BJ (cell line): ENCODE results near the gene CCR7. TPM values are rescaled to one million over a fixed set of nuclear protein-coding genes. Genes with fewer than 3 reads are reported as not detected.

ENCODE experiments used
- CTCF ChIA-PET: fragments of 350-600 bp; formaldehyde crosslinking; extraction: SDS; loops from one replicate; lab custom pipeline; 2021; ENCODE audit warnings: antibody characterized with exemption, inconsistent platforms; lab: Yijun Ruan, JAX
- POLR2A ChIA-PET: fragments of 300-600 bp; sonication (Branson Sonifier 250); formaldehyde crosslinking; extraction: SDS; loops from one replicate; lab custom pipeline; 2021; ENCODE audit warnings: antibody characterized with exemption; lab: Charles Lee
- DNase-seq: peaks from one replicate; pipeline ENCODE4 v3.0.0-alpha.2; 2011; ENCODE audit warnings: low read depth
- H3K27me3 ChIP-seq: 2 replicates; pipeline ENCODE4 v1.6.0; 2011; ENCODE audit warnings: low read length; ENCODE audit not compliant: control insufficient read depth, insufficient read depth
- H3K36me3 ChIP-seq: 2 replicates; pipeline ENCODE4 v1.5.1; 2011; ENCODE audit warnings: low read length; ENCODE audit not compliant: control insufficient read depth, insufficient read depth
- H3K4me3 ChIP-seq: 2 replicates; pipeline ENCODE4 v1.5.1; 2011; ENCODE audit warnings: low read depth, mild to moderate bottlenecking, control low read depth, low read length
- polyA plus RNA-seq: library from polyadenylated mRNA; depleted of rRNA; stranded (reverse); fragments of >200 nt; gene quantifications from 2 replicates; pipeline ENCODE4 v1.2.3, GENCODE V29; 2011
- TF ChIP-seq, protein P1 (sequence below): IDR thresholded peaks from 2 replicates; pipeline ENCODE4 v1.5.1; 2011; ENCODE audit warnings: low read depth, mild to moderate bottlenecking, control low read depth, inconsistent platforms, low read length, moderate library complexity; ENCODE audit not compliant: insufficient read depth

Gene CCR7
- polyA plus RNA-seq, 1 experiment, result 0.45 TPM

DNA sequence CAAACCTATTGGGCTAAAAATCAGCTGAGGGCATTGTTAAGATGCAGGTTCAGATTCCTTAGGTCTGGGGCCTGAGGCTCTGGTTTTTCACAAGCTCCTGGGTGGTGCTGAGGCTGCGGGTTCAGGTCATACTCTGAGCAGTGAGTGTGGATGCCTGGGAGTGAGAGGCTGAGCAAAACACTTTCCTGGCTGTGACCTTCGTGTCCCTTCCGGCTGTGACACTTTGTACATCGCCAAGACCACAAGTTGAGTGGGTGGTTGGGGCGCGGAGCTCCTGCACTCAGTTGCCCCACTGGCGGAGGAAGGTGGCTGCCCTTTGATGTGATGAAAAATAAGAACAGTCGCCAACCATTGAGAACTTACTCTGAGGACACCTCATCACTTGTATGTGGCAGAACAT, 24.8 kb downstream of the CCR7 start:
- H3K27me3 ChIP-seq, result no peaks in the 10 kb centered on the region
- CTCF ChIA-PET, result interaction anchor here (0.9 to 16.8 kb wide), 3 partner anchors 15 to 100 kb away, joined by 3 to 382 read pairs (median 4); no protein-coding TSS in a partner anchor
- H3K4me3 ChIP-seq, result no peak overlapping the region
- TF ChIP-seq, protein P1, sequence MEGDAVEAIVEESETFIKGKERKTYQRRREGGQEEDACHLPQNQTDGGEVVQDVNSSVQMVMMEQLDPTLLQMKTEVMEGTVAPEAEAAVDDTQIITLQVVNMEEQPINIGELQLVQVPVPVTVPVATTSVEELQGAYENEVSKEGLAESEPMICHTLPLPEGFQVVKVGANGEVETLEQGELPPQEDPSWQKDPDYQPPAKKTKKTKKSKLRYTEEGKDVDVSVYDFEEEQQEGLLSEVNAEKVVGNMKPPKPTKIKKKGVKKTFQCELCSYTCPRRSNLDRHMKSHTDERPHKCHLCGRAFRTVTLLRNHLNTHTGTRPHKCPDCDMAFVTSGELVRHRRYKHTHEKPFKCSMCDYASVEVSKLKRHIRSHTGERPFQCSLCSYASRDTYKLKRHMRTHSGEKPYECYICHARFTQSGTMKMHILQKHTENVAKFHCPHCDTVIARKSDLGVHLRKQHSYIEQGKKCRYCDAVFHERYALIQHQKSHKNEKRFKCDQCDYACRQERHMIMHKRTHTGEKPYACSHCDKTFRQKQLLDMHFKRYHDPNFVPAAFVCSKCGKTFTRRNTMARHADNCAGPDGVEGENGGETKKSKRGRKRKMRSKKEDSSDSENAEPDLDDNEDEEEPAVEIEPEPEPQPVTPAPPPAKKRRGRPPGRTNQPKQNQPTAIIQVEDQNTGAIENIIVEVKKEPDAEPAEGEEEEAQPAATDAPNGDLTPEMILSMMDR, result no peak
- POLR2A ChIA-PET, result no interaction called here
- no peak for DNase-seq
- no peaks in the 10 kb centered on the region for H3K36me3 ChIP-seq

DNA sequence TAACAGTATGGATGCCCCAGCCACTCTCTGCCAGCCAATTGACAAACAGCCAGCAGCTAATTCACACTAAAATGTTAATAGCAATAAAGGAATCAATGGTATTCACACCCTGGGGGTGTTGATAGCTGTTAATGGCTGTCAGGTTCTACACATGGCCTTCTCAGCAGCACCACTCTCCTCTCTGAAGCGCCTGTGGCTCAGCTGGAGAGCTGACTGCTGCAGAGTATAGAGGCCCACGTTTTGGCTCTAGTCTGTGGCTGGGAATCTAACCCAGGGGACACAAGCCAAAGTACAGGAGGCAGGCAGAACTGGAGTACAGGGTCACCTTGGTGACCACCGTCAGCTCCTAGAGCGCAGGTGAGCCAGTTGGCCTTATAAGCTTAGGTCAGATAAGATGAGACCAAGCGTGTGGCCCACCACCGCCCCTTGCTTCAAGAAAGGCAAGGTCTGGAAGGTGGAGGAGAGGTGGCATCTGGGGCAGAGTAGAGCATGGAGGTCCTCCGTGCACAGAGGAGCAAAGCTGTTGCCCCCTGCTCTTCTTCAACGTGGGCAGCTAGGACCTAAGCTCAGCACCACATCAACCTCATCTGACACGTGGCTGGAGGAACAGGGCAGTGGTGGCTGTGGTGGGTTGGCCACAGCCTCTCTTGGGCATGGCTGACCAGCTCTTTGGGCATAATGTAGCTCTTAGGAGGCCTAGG, 25.4 kb downstream of the CCR7 start:
- CTCF ChIA-PET, result interaction anchor here (0.9 to 16.8 kb wide), 6 partner anchors 16 to 182 kb away, joined by 3 to 382 read pairs (median 5); no protein-coding TSS in a partner anchor
- H3K4me3 ChIP-seq, result no peak overlapping the region

DNA sequence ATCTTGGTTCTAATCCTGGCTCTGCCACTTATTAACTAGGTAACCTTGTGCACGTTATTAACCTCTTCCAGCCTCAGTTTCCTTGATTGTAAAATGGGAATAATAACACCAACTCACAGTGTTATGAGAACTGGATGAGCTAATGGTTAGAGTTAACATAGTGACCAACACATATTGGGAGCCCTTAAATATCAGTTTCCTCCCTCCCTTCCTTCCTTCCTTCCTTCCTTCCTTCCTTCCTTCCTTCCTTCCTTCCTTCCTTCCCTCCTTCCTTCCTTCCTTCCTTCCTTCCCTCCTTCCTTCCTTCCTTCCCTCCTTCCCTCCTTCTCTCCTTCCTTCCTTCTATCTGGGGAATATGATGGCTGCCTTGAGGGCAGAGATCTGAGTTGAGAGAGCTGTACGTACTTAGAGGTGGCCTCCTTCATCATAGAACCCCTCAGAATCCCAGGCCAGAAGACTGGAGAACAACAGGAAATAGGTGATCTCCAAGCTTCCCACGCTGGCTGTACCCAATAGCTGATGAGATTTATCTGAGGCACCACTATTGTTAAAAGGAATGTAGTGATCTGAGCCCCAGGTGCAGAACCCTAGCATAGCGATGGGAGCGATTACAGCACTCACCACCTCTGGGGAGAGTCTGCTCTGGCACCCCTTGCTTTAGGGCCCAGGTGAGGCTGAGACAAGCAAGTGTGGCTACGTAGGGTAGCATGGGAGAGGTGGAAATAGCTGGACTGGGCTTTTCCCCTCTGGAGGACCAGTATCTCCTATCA, 26.2 kb downstream of the CCR7 start:
- Histone ChIP-seq H3K4me3 (no peak overlapping the region), H3K36me3 (no peaks in the 10 kb centered on the region), H3K27me3 (no peaks in the 10 kb centered on the region)
- TF ChIP-seq, protein P1, result no peak
- ChIA-PET POLR2A (interaction anchor here (0.6 to 1.9 kb wide), 2 partner anchors 12 to 474 kb away, joined by 7 to 14 read pairs; no protein-coding TSS in a partner anchor), CTCF (interaction anchor here (0.6 to 16.8 kb wide), 8 partner anchors 16 to 1918 kb away, joined by 3 to 382 read pairs (median 4); no protein-coding TSS in a partner anchor)
- DNase-seq, result no peak

More for the DNA sequence above, 25.4 kb downstream of the CCR7 start:
- Histone ChIP-seq H3K27me3 (no peaks in the 10 kb centered on the region), H3K36me3 (no peaks in the 10 kb centered on the region)
- TF ChIP-seq, protein P1, result no peak
- POLR2A ChIA-PET, result interaction anchor here (0.5 to 1.9 kb wide), 4 partner anchors 12 to 473 kb away, joined by 3 to 14 read pairs (median 10); no protein-coding TSS in a partner anchor
- no peak for DNase-seq

DNA sequence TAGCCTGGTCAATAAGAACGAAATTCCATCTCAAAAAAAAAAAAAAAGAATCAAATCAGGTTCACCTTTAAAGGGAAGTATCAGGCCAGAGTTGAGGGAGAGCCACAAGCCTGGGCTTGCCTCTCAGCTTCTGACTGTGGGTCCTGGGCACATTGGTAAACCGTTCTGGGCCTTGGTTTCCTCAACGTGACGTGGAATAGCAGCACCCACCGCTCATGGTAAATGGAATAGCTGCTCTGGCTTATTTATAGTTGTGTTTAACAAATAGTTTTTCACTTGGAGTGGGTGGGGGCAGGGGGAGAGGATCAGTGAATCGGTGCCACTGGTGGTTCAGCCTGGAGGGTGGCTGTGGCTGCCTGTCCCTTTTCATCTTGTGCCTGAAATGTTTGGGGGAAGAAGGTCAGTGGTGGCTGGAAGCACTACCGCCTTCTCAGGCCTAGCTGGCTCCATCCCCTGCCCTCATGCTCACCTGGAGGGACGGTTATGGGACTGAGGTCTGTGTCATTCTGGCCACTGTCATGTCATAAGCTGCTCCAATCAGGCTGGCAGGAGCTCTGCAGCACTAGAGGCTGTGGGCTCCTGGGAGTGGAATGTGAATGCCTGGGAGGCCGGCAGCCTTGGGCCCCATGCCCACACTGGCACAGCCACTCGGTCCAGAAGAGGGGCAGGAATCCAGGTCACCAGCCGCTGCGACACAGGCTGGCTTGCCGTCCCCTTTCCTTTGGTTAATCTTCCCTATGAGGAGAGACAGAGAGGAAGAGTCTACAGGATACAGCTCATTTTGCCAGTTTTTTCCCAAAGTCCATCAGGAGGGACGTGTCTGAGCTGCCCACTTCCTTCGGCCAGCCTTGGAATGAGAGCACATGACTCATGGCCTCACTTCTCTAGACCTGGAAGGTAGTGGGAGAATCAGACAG, 27.0 kb downstream of the CCR7 start:
- no peaks in the 10 kb centered on the region for H3K36me3 ChIP-seq
- TF ChIP-seq, protein P1, result no peak
- ChIA-PET CTCF (interaction anchor here (0.7 to 16.8 kb wide), 6 partner anchors 17 to 1918 kb away, joined by 3 to 382 read pairs (median 5); no protein-coding TSS in a partner anchor), POLR2A (interaction anchor here (0.6 to 1.9 kb wide), 2 partner anchors 13 to 121 kb away, joined by 3 to 7 read pairs; partner anchors contain the start of gene TOP2A)
- DNase-seq, result no peak
- no peak overlapping the region for H3K4me3 ChIP-seq
- H3K27me3 ChIP-seq, result no peaks in the 10 kb centered on the region
